TTC549 (cell line): ENCODE results near the gene DDX56.
"Not testable (repeated sequence)": the region's sequence is repeated elsewhere in the genome, so short reads cannot be mapped to it uniquely, and the experiment has no call there.

Experiments used
- FAIRE-seq: peaks from 2 replicates; lab custom pipeline; 2012; peaks lifted over from hg19 to GRCh38; lab: Jason Lieb, UNC

Gene DDX56

DNA sequence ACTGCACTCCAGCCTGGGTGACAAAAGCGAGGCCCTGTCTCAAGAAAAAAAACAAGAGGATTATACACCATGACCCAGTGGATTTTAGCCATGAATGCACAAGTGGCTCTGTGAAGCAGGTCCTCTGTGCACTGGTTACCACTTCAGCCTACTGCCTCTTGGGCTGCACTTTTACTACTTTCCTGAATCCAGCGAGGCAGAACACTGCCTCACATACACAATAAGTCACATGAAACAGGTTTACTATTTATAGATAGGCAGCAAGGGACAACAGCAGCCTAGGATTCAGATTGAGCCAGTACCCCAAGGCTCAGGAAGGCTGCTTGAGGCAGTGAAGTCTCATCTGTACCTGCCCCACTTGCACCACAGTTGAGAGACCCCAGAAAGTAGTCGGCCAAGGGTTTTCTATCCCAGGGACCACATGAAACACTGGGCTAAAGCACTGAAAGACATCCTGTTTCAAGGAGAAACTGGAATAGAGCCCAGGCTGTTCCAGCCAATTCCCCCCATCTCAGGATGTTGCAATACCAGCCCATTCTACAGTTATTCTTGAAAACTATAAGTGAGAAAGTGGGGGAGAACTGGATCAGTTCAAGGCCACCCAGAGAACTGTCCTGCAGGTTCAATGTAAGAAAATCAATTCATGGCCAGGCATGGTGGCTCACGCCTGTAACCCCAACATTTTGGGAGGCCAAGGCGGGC lies 22.4 kb upstream of the DDX56 start:
- FAIRE-seq, result no peak

DNA sequence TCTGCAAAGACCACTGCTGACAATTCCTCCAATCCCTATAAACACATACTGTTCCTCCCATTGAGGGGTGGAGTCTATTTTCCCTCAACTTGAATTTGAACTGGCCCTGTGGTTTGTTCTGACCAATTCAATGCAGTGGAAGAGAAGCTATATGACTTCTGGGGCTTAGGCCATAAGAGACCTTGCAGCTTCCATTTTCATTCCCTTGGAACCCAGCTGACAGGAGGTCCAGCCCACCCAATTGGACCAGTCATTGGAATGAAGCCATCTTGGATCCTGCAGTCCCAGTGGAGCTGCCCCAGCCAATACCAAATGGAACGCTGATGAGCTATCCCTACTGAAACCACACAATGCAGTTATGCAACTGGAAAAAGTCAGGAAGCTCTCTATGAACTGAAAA lies 17.2 kb upstream of the DDX56 start:
- FAIRE-seq, result no peak

DNA sequence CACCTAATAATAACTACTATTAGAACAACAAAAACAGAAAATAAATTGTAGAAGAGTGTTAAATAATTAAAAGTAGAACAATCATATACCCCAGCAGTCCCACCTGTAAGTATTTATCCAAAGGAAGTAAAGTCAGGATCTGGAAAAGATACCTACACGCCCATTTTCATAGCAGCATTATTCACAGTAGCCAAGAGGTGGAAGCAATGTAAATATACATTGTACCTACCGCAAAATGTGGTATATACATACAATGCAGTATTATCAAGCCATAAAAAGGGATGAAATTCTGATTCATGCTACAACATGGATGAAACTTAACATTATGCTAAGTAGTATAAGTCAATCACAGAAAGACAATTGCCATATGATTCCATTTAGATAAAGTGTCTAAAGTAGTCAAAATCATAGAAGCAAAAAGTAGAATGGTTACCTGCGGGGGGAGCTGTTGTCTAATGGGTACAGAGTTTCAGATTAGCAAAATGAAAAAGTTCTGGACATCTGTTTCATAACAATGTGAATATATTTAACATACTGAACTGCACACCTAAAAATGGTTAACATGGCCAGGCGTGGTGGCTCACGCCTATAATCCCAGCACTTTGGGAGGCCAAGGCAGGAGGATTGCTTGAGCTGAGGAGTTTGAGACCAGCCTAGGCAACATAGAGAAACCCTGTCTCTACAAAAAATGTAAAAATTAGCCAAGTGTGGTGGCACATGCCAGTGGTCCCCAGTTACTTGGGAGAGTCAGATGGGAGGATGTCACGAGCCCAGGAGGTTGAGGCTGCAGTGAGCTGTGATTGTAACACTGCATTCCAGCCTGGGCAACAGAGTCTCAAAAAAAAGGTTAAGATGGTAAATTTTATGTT lies 14.4 kb upstream of the DDX56 start:
- FAIRE-seq, result no peak

DNA sequence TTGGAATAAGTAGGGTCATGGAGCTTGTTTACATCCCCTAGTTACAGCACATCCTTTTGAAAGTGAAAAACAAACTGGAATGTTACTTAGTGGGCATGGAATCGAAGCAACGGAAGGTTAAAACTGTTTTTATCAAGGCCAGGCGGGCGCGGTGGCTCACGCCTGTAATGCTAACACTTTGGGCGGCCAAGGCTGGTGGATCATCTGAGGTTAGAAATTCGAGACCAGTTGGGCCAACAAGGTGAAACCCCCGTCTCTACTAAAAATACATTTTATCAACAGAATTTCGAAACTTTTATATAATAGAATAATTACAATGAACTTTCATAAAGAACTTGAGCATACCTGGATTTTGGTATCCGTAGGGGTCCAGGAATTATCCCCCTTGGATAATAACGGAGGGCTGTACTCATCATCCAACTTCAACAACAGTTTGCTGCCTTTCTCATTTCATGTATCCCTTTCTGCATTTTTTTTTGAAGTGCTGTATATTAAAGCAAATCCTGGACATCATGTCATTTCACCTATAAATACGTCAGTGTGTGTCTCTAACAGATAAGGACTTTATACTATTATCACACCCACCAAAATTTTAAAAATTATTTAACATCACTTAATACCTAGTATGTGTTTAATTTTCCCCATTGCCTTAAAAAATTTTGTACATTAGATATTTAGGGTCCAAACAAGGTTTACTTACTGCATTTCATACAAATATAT lies 9.6 kb upstream of the DDX56 start:
- FAIRE-seq, result no peak

DNA sequence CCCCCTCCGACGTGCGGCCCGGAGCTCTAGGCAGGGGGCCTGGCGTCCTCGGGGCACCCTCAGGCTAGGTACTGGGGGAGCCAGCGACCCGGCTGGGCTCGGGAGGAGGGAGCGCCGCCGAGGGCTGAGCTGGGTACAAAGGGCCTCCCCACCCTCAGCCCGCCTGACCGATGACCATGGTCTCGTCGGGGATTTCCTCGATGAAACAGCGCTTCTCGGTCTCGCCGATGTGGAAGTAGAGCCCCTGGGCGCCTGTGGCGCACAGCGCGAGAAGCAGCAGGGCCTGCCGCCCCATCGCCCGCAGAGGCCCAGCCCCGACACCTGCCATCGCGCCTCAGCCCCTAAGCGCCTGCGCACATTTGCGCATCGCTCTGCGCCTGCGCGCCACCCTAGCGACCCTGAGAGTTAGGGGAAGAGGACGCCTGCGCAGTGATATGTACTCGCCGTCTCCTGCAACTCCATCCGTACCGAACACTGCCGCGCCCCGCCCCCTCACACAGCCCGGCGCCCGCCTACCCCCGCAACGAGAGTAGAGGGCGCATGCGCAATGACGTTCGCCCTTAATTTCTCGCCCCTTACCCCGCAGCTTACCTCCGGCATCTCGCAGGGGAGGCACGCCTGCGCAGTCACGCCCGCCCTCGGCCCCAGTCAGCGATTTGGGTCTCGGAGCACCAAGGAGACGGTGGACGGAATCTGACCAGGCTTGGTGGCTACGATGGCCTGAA lies 8.3 kb upstream of the DDX56 start, which contains the start of gene TMED4:
Gene TMED4 (minus strand): TSS at position 353 of the 725 bp plus-strand sequence. CDS start 25 bp downstream, at position 328.
- peak; percentile 38 for FAIRE-seq

DNA sequence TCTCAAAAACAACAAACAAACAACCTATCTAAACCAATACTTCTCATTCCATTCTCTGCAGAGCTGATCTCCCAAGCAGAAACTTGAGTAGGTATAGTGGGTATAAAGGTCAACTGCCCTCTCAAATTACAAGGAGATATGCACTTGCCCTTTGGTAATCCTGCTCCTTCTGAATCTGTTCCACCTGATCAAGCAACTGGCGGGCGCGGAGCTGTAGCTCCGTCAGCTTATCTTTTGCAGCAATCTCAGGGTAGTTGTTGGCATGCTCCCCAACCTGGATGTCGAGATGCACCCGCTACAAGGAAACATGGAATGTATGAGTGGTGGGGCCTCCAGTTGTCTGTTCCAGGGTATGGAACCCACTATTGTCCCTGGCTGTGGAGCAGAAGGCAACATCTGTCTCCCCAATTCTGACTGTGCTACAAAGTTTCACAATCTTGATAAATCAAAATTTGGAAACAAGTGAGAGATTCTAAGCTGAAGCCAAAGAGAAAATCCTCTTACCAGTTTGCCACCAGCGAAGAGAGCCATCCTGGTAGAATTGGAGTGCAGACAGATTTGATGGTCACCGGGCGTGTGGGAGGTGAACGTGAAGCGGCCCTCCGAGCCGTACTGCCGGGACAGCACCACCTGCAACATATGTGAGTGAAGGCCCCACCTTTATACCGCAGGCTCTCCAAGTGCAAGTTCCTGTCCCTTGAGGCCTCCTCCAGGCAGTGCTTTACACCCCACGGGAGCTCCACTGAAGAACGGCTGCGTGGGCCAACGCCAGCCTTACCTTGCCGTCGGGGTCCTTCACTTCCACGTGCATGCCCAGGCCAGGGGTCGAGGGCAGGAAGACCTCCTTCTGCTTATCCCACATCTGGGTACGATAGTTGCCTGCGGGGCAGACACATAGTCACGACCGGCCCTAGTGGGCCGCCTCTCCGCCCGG lies 7.5 kb upstream of the DDX56 start:
- no peak for FAIRE-seq

DNA sequence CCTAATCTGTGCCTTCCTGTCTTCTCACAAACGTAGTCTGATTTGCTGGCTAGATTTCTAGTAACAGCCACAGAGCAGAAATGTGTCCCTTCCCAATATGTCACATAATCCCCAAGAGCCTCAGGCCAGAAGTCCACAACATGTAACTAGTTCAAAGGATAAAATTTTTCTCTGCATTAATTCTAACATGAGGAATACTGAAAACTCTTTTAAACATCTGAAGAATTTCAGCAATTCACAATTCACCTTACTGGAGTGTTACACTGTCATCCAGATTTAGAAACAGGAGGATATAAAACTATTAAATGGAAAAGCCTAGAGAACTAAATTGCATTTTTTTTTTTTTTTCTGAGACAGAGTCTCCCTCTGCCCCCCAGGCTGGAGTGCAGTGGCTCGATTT lies 2.5 kb upstream of the DDX56 start:
- FAIRE-seq, result no peak

DNA sequence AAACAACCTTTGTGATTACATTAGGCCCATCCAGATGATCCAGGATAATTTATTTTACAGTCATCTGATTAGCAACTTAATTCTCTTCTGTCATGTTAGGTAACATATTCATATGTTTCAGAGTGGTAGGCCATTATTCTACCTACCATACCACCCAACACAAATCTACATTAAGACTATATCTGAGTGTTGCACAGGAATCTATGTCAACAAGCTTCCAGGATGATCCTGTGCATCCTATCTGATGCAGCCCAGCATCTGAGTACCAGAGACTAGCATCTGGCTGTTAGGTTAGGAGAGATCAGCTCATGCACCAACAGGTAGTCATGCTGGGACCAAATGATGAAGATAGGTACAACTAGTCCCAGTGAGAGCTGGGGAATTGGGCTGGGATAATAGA lies 1.3 kb upstream of the DDX56 start:
- no peak for FAIRE-seq

DNA sequence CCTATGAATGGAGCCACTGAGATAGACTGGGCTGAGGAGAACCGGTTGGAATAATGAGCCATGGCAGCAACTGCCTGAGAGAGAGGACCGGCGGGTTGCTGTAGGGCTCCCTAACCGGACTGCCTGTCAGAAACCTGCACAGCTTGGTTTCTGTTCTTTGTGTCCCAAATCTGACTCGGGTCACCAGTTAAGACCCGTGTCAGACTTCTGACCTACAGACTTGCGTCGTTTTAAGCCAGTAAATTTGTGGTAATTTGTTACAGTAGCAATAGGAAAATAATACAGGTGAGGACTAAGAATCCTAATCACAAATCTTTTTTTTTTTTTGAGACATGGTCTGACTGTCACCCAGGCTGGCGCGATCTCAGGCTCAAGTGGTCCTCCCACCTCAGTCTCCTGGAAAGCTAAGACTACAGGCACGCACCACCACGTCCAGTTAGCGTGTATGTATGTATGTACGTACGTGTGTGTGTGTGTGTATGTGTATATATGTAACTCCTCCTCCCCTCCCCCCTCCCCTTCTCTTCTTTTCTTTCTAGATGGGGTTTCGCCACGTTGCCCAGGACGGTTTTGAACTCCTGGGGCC lies 672 bp upstream of the DDX56 start:
- no peak for FAIRE-seq

DNA sequence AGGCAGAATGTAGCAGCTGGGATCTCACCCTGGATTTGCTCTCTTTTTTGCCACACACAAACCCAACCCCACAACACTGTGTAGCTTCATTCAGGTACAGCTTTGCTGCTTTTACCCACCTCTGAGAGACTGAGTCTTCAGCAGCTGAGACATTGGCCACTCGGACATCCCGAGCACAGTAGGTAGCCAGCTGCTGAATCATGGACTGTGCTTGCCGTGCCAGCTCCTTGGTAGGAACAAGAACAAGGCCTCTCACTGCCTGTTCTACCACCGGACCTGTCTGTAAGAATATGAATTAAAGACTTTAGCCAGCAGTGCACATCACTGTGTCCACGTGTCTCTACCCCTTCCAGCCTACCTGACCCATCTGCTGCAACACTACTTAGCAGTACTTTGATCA lies 937 bp downstream of the DDX56 start:
- FAIRE-seq, result no peak

DNA sequence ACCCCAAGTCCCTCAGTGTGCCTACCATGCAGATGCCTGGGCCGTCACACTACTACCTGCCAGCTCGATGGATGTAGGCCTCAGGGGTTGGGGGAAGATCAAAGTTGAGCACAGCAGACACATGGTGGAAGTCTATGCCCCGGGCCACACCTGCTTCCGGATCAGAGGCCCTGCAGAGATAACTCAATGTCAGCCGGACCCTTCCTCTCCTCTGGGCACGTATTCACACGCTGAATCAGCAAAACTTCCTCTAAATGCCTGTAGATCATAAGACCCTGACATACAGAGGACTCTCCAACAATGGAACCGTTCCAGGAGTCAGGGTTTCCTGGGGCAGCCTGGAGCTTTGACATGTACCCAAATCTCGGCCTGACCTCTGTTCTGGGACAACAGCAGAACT lies 3.7 kb downstream of the DDX56 start:
- FAIRE-seq, result no peak

DNA sequence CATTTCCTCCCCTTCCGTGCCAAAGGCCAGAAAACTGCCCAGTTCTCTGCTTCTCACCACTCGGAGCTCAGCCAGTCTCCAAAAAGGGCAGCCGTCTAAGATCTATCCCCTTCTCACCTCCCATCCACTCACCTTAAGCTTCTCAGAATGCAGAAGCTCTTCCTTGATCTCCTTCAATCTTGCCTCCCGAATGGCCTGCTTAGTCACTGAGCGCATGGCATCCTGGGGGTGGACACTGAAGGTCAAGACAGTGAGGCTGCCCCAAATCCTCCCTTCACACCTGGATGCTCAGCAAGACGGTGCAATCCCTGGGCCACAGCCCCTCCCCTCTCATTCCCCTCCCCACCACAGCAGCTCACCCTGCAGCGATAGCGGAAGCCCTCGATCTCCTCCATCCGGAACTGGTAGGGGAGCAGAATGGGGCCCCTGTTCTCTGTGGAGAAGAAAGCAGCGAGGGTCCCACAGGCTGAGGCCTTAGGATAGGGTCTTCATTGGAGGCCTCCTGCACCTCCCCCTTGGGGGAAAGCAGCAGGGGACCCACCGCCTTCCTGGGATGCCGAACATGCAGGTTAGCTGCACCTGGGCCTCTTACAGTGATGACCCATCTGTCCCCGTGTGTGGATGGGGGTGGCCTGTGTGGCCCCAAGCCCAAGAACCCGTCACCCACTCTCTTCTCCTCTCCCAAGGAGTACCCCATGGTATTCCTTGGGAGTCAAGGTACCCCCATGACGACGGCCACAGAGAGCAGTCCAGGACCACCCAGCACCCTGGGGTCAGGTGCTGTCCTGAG lies 4.7 kb downstream of the DDX56 start:
- no peak for FAIRE-seq

DNA sequence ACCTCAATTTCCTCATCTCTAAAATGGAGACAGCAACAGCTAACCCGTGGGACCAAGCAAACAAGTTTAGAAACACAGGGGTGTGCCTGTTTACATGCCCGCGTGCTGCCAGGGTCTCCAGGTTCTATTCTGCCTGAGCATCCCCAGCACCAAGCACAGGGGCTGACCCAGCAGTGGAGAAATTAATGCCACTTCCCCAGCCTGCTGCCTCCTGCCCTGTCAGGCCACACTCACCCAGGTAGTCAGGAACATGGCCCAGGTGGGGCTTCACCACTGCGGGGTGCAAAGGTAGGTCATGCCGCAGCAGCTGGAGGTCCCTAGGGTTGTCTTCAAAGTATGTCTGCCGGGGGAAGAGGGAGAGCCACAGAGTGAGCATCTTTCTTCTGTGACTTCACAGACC lies 5.8 kb downstream of the DDX56 start:
- FAIRE-seq, result no peak

DNA sequence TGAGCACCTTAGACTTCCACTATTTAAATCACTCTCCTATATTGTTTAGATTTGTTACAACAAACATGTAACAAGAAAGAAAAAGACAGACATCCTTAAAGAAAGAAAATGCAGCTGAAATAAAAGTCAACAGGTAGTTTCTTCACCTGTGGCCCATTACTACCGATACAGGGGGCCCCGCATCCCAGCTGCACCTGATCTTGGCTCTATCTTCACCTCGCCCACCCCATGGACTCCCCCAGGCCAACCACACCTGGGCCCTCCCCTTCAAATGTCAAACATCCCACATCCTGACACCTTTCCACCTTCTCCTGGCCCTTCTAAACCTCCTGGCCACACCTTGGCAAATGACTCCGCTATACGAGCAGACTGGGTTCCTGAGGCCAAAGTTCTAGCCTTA lies 7.0 kb downstream of the DDX56 start:
- no peak for FAIRE-seq

DNA sequence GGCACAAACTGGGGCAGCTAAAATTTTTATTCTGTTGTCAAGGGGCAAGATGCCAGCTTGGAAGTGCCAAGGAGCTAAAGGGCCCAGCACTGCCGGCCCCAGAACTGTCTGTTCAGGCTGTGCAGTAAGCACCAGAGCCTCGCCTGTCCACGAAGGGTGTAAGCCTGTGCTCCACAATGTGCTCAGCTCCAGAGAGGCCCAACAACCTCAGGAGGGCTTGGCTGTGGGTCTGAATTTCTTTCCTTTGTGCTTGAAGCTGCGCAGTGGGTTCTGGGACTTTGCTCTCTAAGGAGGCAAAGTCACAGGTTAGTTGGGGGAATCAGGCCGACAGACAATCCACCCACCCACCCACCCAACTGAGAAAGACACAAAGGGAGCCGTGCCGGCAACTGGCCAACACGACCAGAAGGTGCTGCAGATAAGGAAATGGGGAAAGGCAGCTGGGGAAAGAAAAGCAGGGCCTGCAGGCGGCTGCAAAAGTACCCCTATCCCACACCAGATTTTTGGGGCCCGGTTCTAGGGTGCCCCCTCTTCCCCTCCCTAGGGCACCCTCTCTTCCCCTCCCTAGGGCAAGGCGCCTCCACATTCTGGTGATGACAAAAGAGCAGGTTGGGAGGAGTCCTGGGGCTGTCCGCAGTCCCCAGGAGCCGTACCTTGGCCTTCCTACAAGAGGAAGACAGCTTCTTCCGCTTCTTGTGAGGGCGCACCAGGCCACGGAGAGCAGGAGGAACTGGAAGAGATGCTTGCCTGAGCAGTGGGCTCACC lies 7.7 kb downstream of the DDX56 start:
- FAIRE-seq, result no peak

DNA sequence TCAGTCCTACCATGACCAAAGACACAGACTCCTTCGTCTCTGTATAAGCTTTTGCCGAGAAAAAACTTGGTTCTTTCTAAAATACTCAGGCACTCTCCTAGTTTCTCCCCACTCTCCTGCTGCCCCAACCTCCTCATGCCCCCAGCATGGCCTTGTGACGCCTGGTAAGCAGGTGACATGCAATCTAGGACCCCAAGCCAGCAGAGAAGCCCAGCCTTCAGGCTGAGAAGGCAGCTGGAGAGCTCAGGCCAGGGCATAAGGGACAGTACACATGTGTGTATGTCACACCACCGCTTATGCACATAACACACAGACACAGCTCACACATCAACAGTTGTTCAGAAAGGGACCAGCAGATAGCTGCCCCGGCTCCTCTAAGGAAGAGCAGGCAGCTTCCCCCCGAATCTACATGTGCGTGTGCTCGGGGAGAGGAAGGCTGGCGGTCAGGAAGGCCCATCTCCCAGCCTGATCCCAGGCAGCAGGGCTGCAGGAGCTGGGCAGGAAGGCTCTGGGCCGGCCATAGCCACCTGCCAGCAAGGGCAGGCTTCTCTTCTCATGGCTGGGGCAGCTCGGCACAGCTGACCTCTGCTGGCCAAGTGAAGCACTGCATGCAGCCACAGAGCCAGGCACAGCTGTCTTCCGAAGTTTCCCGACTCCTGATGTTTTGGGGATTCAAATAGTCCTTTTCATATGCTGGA lies 8.5 kb downstream of the DDX56 start:
- FAIRE-seq, result no peak

DNA sequence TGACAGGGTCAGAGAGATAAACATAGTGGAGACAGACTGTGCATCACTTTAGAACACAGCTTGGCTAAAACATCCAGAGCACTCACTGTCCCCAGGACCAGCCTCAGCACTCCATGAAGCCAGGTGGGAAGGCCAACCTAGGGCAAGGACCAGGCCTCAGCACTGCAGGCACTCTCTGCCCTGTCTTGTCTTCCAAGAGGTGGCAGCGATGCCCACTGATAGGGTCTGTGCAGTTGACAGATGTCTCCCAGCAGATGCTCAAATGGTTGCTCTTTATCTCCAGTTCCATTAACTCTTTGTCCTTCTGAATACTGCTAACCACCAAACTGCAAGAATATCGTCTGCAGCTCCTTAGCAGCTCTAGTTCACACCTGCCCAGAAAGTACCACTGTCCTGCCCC lies 9.1 kb downstream of the DDX56 start:
- no peak for FAIRE-seq

DNA sequence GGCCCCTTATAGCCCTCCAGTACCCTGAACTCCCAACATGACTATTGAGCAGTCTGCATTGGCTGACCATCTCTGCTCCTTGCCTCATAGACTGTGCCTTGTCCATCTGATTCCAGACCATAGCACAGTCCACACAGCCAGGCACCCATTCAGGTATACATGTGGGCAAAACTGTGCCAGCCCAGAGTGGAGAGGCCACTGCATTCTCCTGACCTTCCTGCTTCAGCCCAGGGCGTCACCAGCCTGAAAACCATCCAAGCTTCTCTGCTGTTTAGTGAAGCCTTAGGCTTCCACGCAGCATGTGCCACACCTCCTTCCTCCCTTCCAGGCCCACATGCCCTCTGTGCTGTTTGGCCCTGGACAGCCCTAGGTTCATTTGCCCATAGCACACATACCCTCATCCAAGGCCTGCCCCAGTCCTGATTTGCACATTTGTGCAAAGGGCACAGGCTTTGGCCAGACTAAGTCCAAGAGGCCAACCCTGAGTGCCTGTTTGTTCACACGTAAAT lies 10.5 kb downstream of the DDX56 start:
- FAIRE-seq, result no peak

DNA sequence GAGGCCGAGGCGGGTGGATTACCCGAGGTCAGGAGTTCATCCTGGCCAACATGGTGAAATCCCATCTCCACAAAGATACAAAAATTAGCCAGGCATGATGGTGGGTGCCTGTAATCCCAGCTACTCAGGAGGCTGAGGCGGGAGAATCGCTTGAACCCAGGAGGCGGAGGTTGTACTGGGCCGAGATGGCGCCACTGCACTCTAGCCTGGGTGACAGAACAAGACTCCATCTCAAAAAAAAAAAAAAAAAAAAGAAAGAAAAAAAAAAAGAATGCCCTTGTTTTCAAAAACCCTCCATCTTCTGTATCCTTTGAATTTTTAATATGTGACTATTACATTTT lies 11.1 kb downstream of the DDX56 start:
- not testable (repeated sequence) for FAIRE-seq
